Measurements from ENCODE around the gene CTIF. TPM values are rescaled to one million over a fixed set of nuclear protein-coding genes. Genes with fewer than 3 reads are reported as not detected.

Gene CTIF
- total and polyA plus RNA-seq, 2 experiments from 2014 or later, result 22.1 to 27.9 TPM

DNA sequence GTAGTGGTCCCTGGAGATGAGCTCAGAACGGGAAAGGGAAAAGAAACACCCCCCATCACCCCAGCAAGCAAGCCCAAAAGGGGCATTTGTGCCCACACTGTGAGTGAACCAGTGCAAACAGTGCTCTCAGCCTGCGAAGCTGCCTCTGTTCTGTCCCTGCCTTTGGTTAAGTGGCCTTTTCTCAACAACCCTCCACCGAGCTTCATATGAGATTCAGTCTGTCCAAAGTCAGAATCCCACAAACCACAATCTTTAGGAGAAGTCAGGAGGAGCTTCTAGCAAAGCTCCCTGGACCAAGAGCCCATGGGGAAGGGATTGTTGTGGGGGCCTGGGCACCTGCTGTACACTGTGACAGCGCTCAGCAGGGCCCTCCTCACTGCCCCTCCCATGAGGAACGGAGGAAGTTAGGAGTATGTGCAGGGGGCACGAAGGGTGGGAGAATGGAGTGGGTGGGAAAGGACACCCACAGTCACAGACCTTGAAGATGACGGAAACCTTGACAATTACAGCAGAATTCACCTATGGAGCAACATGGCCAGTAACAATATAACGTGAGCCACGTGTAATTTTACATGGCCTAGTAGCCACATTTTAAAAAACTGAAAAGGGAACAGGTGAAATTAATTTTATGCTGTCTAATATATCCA, 292.4 kb downstream of the CTIF start:
- H3K4me2 ChIP-seq, result no peak overlapping the region
- no peak overlapping the region for H3K4me3 ChIP-seq
- 93% methylated on average over 9 of the region's 9 CpGs for WGBS (ENCODE audit: low lambda C conversion rate, missing lambda C conversion rate)
- DNase-seq (ENCODE audit: low spot score), result no peak
- no peaks in the 10 kb centered on the region for H3K9me3 ChIP-seq (ENCODE audit: low read depth)
- peaks cover 16% of the 10 kb centered on the region for H3K79me2 ChIP-seq
- peaks cover 70% of the 10 kb centered on the region for H3K4me1 ChIP-seq (ENCODE audit: insufficient read depth)
- no peak overlapping the region for H2AFZ ChIP-seq
- TF ChIP-seq EZH2 (IDR thresholded peaks at IDR 0.05; ENCODE audit: borderline replicate concordance), result no peak
- no peak for TF ChIP-seq EZH2phosphoT487 (IDR thresholded peaks at IDR 0.05; ENCODE audit: low read depth, severe bottlenecking, unreplicated experiment)
- H3K9me2 ChIP-seq (replicated peaks; ENCODE audit: insufficient read depth), result no peaks in the 10 kb centered on the region
- H3K27me3 ChIP-seq, result no peaks in the 10 kb centered on the region
- no peaks in the 10 kb centered on the region for H4K20me1 ChIP-seq (ENCODE audit: insufficient read depth, poor library complexity, severe bottlenecking)
- no peaks in the 10 kb centered on the region for H3K36me3 ChIP-seq (replicated peaks; ENCODE audit: insufficient read depth, low read depth)
- H3K27ac ChIP-seq, result no peak overlapping the region

DNA sequence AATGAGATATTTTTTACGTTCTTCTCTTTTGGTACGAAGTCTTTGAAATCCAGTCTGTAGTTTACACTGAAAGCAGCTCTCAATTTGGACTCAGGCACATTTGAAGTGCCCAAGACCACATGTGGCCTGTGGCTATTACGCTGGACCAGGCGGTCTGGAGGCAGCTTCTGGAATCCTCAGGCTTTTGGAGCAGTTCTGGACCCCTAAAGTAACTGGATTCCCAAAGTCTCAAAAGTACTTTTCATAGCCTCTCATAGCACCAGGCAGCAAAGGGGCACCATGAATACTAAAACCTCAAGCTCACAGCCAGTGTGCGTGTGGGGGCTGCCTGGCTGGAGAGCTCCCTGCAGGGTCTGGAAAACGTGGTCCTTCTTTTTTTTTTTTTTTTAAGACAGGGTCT, 293.0 kb downstream of the CTIF start:
- Histone ChIP-seq H3K4me2 (no peak overlapping the region), H3K27ac (no peak overlapping the region)

GRCh38 chr18:48832938-48833700, 294.3 kb downstream of the CTIF start:
- 72% methylated on average over 15 of the region's 16 CpGs for WGBS (ENCODE audit: low lambda C conversion rate, missing lambda C conversion rate)
- Histone ChIP-seq H3K27me3 (no peaks in the 10 kb centered on the region), H3K4me1 (ENCODE audit: insufficient read depth) (peaks cover 56% of the 10 kb centered on the region), H3K4me2 (no peak overlapping the region), H3K9me3 (ENCODE audit: low read depth) (no peaks in the 10 kb centered on the region), H3K27ac (peak overlapping the region; percentile 77), H2AFZ (no peak overlapping the region), H3K79me2 (peaks cover 13% of the 10 kb centered on the region), H4K20me1 (ENCODE audit: insufficient read depth, poor library complexity, severe bottlenecking) (no peaks in the 10 kb centered on the region), H3K9me2 (replicated peaks; ENCODE audit: insufficient read depth) (no peaks in the 10 kb centered on the region), H3K4me3 (no peak overlapping the region), H3K36me3 (replicated peaks; ENCODE audit: insufficient read depth, low read depth) (no peaks in the 10 kb centered on the region)
- DNase-seq (ENCODE audit: low spot score), result peak; percentile 53
- TF ChIP-seq, protein P1, sequence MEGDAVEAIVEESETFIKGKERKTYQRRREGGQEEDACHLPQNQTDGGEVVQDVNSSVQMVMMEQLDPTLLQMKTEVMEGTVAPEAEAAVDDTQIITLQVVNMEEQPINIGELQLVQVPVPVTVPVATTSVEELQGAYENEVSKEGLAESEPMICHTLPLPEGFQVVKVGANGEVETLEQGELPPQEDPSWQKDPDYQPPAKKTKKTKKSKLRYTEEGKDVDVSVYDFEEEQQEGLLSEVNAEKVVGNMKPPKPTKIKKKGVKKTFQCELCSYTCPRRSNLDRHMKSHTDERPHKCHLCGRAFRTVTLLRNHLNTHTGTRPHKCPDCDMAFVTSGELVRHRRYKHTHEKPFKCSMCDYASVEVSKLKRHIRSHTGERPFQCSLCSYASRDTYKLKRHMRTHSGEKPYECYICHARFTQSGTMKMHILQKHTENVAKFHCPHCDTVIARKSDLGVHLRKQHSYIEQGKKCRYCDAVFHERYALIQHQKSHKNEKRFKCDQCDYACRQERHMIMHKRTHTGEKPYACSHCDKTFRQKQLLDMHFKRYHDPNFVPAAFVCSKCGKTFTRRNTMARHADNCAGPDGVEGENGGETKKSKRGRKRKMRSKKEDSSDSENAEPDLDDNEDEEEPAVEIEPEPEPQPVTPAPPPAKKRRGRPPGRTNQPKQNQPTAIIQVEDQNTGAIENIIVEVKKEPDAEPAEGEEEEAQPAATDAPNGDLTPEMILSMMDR (IDR thresholded peaks at IDR 0.05; ENCODE audit: poor library complexity), result no peak
- no peak for TF ChIP-seq EZH2 (IDR thresholded peaks at IDR 0.05; ENCODE audit: borderline replicate concordance)

More for the DNA sequence above, 293.0 kb downstream of the CTIF start:
- TF ChIP-seq, protein P1 (IDR thresholded peaks at IDR 0.05; ENCODE audit: poor library complexity), result no peak
- TF ChIP-seq EZH2 (IDR thresholded peaks at IDR 0.05; ENCODE audit: borderline replicate concordance) (no peak), EZH2phosphoT487 (IDR thresholded peaks at IDR 0.05; ENCODE audit: low read depth, severe bottlenecking, unreplicated experiment) (no peak)
- WGBS (ENCODE audit: low lambda C conversion rate, missing lambda C conversion rate), result 88% methylated on average over 6 of the region's 6 CpGs
- Histone ChIP-seq H3K79me2 (peaks cover 13% of the 10 kb centered on the region), H4K20me1 (ENCODE audit: insufficient read depth, poor library complexity, severe bottlenecking) (no peaks in the 10 kb centered on the region), H3K4me1 (ENCODE audit: insufficient read depth) (peaks cover 64% of the 10 kb centered on the region), H3K36me3 (replicated peaks; ENCODE audit: insufficient read depth, low read depth) (no peaks in the 10 kb centered on the region), H3K9me2 (replicated peaks; ENCODE audit: insufficient read depth) (no peaks in the 10 kb centered on the region), H2AFZ (no peak overlapping the region), H3K4me3 (no peak overlapping the region), H3K9me3 (ENCODE audit: low read depth) (no peaks in the 10 kb centered on the region), H3K27me3 (no peaks in the 10 kb centered on the region)
- DNase-seq (ENCODE audit: low spot score), result no peak

Data from hepatocyte (in vitro differentiated cells).